Pancreas (tissue), 10 donors: ENCODE measurements around the gene PARD3. TPM values are rescaled to one million over a fixed set of nuclear protein-coding genes. Genes with fewer than 3 reads are reported as not detected.

Experiments
- ATAC-seq, 4 donors: fragments of 200-7000 bp; cut with Tn5 transposase; one replicate each; pipeline versions ENCODE4 v1.8.0 to v1.9.1; 2020; ENCODE audit warnings: mild to moderate bottlenecking in 4 of 4, moderate library complexity in 4 of 4
- DNase-seq, 6 donors: peaks; one replicate each; pipeline ENCODE4 v3.0.0-alpha.2; 2020
- FAIRE-seq: peaks from 2 replicates; lab custom pipeline; 2012; peaks lifted over from hg19 to GRCh38; lab: Jason Lieb, UNC
- H3K27ac ChIP-seq, 4 donors: fragments of 200-600 bp; sonication (generic); 1 replicate in 3 of 4; 2 replicates in 1 of 4; pipeline versions ENCODE4 v1.5.0 to v1.8.0; 2020
- H3K27me3 ChIP-seq, 4 donors: fragments of 200-600 bp; one replicate each; pipeline ENCODE4 v1.8.0; 2021
- H3K36me3 ChIP-seq, 3 donors: fragments of 200-600 bp; sonication (generic) in 1 of 3; one replicate each; pipeline versions ENCODE4 v1.5.0 to v1.8.0; 2020 to 2021
- H3K4me1 ChIP-seq, 3 donors: fragments of 200-600 bp; one replicate each; pipeline ENCODE4 v1.8.0; 2021
- H3K4me3 ChIP-seq, 4 donors: fragments of 200-600 bp; sonication (generic) in 2 of 4; one replicate each; pipeline versions ENCODE4 v1.5.0 to v1.8.0; 2020 to 2021
- H3K9me3 ChIP-seq, 4 donors: fragments of 200-600 bp; one replicate each; pipeline ENCODE4 v1.8.0; 2021
- WGBS, 2 donors: extraction: QIAGEN DNeasy Blood & Tissue Kit; methylation state at CpG; one replicate each; pipeline ENCODE4 v1.1.7; 2013; 5-methylcytosine and 5-hydroxymethylcytosine counted together
- intact Hi-C, 3 donors: fragments of 100-400 bp; cut with DNase I; formaldehyde crosslinking; loops; one replicate each; pipeline versions ENCODE4 v1.11.1 to v1.14.2; 2022
- polyA plus RNA-seq, 2 donors: library from polyadenylated mRNA; stranded (reverse); fragments of 200-250 nt; gene quantifications; one replicate each; pipeline ENCODE4 v1.2.3, GENCODE V29; 2013
- total RNA-seq, 6 donors: library from RNA; stranded (reverse); fragmentation: NEBNext Ultra II Directional in 4 of 6; extraction: Animal tissue kit (Norgen Biotek cat#: 25700) in 4 of 6; gene quantifications; one replicate each; pipeline versions ENCODE4 v1.2.1 to v1.2.4, GENCODE V29; 2021 to 2023
- TF ChIP-seq, protein P1 (sequence below), 4 donors: fragments of 200-600 bp; sonication (generic) in 3 of 4; IDR thresholded peaks; one replicate each; pipeline versions ENCODE4 v1.5.0 to v1.8.0; 2021; ENCODE audit warnings: antibody characterized with exemption in 4 of 4
- donor health status: healthy with polysubstance abuse.
- donor health status: DM: no; HTN: no; CAD: no; lungs with moderate emphysema.
- donor health status: DM: no; HTN: no; CAD: no.
- donor health status: control.
- donor health status: control.
- donor health status: Bipolar disorder and iron deficiency.
- donor health status: DM: yes; HTN: yes; CAD: no.
- donor health status: DM: no; HTN: no; CAD: no.
- donor health status: DM: no; HTN: no; CAD: no.
- donor health status: DM: yes; HTN: yes; CAD: no.

PARD3 gene
- total and polyA plus RNA-seq, 8 donors = 12.8 to 32.3 (median 23.4) TPM

DNA sequence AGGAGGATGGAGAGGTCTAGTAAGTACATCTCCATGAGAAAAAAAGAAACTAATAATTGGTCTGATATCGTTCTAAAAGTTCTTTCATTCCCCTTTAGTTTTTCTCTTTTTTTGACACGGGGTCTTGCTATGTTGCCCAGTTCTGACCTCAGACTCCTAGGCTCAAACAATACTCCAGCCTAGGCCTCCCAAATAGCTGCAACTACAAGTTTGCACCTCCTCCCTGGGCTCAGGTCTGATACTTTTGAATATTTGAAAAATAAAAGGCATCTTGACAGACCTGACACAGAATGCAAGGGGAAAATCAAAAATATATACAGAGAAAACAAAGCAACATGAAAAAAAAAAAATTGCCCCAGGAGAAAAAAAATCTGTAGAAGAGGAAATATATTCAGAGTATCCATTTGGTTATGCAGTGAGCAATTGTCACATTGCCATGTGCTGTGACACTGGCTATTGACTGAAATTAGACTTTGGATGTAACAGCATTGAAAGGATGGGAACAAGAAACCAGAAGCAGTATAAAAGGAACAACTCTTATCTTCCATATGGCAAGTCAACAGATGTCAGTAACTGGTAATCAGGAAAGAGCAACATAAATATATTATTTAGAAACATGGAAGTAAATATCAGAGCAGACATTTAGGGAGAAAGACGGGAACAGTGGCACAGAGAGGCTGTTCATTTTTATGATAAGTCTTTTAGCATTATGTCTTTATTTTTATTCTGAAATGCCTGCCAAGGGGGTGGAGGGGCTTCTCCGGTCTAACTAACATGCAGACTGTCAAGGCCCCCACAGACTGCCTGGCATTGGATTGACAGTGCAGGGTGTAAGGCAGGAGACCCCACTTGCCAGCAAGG, 408.4 kb downstream of the PARD3 start:
- Histone ChIP-seq H3K4me3 (no peak overlapping the region), H3K27ac (no peak overlapping the region), H3K4me1 (no peaks in the 10 kb centered on the region), H3K9me3 (no peaks in the 10 kb centered on the region), H3K36me3 (no peaks in the 10 kb centered on the region), H3K27me3 (no peaks in the 10 kb centered on the region)
- ATAC-seq (no peak), DNase-seq (no peak), FAIRE-seq (no peak)
- TF ChIP-seq, protein P1, sequence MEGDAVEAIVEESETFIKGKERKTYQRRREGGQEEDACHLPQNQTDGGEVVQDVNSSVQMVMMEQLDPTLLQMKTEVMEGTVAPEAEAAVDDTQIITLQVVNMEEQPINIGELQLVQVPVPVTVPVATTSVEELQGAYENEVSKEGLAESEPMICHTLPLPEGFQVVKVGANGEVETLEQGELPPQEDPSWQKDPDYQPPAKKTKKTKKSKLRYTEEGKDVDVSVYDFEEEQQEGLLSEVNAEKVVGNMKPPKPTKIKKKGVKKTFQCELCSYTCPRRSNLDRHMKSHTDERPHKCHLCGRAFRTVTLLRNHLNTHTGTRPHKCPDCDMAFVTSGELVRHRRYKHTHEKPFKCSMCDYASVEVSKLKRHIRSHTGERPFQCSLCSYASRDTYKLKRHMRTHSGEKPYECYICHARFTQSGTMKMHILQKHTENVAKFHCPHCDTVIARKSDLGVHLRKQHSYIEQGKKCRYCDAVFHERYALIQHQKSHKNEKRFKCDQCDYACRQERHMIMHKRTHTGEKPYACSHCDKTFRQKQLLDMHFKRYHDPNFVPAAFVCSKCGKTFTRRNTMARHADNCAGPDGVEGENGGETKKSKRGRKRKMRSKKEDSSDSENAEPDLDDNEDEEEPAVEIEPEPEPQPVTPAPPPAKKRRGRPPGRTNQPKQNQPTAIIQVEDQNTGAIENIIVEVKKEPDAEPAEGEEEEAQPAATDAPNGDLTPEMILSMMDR (IDR thresholded peaks at IDR 0.05) = no peak
- intact Hi-C loops = no loop called here
- 70 to 91% methylated on average over 4 of the region's 4 CpGs for WGBS, 2 donors

DNA sequence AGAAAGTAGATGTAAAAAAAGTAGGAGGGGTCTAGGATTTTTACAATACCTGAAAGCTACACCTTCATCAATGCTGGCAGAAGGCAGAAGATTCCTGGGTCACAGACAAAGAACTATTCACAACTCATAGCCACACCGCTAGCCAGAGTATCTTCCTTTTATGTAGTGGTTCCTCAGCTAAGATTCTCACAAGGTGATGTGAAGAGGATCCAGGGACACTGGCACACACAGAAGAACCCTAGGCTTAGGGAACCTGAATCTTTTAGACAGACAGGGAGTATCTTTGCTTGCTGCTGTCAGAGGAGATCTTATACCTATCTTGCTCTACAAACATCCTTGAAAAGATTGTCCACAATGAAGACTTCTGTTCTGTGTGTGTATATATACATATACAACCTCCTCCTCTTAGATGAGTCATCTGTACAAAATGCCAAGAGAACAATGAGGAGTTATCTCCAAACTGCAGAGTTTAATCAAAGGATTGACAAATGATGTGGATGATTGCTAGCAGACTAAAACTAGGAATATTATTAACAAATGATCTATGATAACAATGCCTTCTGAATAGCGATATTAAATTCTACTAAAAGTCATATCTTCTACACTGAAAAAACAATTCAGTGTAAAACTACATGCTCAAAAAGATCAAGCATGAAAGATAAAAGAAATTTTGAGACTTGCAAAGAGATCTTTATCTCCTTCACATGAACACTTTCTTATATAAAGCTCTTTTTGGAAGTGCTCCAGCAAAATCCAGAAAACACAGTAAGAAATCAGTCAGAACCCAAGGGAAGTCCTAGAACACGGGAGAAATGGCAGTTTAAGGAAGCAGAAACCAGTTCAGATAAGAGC, 409.3 kb downstream of the PARD3 start:
- intact Hi-C loops = no loop called here
- no peaks in the 10 kb centered on the region for H3K9me3 ChIP-seq
- no peaks in the 10 kb centered on the region for H3K36me3 ChIP-seq
- WGBS, 2 donors = 83% methylated on average over 3 of the region's 3 CpGs
- TF ChIP-seq, protein P1 (IDR thresholded peaks at IDR 0.05) = no peak
- ATAC-seq (no peak), DNase-seq (no peak), FAIRE-seq (no peak)
- H3K27me3 ChIP-seq = no peaks in the 10 kb centered on the region
- H3K4me1 ChIP-seq = peaks cover 0 to 3% (median 0%) of the 10 kb centered on the region in 3 donors
- no peak overlapping the region for H3K27ac ChIP-seq
- no peak overlapping the region for H3K4me3 ChIP-seq

DNA sequence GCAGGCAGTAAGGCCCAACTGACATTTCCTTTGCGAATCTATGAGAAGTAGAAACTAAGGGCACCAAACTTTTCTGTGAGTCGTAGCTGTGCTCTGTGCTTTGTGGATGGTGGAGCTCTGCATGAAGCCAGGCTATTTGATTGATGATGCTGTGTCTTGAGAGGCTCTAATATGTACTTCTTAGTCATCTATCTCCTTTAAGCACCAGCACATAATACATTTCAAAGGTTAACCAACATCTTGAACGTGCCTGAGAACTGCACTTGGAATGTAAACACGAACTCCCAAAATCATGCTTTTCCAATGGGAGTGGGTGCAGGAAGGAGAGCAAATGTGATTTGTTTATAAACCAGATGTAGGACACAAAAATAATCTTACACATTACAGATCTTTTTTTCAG, 411.6 kb downstream of the PARD3 start:
- Histone ChIP-seq H3K27me3 (no peaks in the 10 kb centered on the region), H3K27ac (no peak overlapping the region), H3K36me3 (no peaks in the 10 kb centered on the region), H3K4me3 (no peak overlapping the region), H3K4me1 (peaks cover 0 to 3% (median 0%) of the 10 kb centered on the region in 3 donors), H3K9me3 (no peaks in the 10 kb centered on the region)
- ATAC-seq = no peak
- FAIRE-seq = no peak
- no peak for DNase-seq
- TF ChIP-seq, protein P1 (IDR thresholded peaks at IDR 0.05) = no peak
- WGBS, 2 donors = 81 to 87% methylated on average over 4 of the region's 4 CpGs
- intact Hi-C loops = no loop called here

DNA sequence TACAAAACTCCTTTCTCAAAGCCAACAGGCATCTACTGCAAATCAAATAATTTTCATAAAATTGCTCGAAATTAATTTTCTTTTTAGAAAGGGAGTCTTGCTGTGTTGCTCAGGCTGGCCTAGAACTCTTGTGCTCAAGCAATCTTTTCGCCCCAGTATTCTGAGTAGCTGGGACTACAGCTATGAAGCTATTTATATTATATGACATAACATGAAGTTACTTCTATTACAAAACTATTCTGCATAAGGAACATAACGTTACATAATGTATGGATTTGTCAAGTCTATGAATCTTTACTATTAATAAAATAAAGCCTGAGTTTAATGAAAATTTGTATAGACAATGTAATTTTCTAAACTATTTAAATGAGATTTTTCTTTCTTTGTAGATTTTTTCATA, 415.0 kb downstream of the PARD3 start:
- ATAC-seq (no peak), FAIRE-seq (no peak), DNase-seq (no peak)
- Histone ChIP-seq H3K36me3 (no peaks in the 10 kb centered on the region), H3K4me3 (no peak overlapping the region), H3K9me3 (no peaks in the 10 kb centered on the region), H3K27me3 (no peaks in the 10 kb centered on the region), H3K27ac (no peak overlapping the region), H3K4me1 (peaks cover 0 to 3% (median 0%) of the 10 kb centered on the region in 3 donors)
- 95 to 97% methylated on average over 3 of the region's 3 CpGs for WGBS, 2 donors
- intact Hi-C loops = no loop called here
- TF ChIP-seq, protein P1 (IDR thresholded peaks at IDR 0.05) = no peak
